Measurements from ENCODE around the gene CHMP5.

Gene CHMP5

DNA sequence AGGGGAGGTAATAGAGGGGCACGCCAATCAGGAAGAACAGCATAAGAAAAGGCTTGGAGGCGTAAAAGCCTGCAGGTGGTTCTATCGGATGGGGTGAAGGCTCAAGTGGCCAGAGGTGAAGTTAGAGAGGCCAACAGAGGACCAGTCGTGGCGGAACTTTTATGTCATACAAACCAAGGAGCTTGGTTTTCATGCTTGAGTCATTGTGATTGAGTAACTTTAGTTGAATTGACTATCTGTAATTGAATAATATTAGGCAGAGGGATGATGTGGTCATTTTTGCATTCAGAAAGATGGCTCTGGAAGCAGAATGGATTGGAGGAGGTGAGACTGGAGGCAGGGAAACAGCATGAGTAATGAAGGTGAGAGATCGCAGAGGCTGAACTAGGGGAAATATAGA is 32.0 kb upstream of the CHMP5 start:
- H3K4me1 Mint-ChIP-seq: no peaks in the 10 kb centered on the region
- no peak overlapping the region for H3K27ac Mint-ChIP-seq
- H3K9me3 Mint-ChIP-seq: no peaks in the 10 kb centered on the region
- peaks cover 54% of the 10 kb centered on the region for H3K27me3 Mint-ChIP-seq
- H3K36me3 Mint-ChIP-seq: no peaks in the 10 kb centered on the region
- no peak overlapping the region for H3K4me3 Mint-ChIP-seq
- CTCF ChIA-PET: interaction anchor here (0.9 to 1.8 kb wide), 4 partner anchors 10 to 116 kb away, joined by 3 to 12 read pairs (median 3); no protein-coding TSS in a partner anchor
- no peak for DNase-seq

DNA sequence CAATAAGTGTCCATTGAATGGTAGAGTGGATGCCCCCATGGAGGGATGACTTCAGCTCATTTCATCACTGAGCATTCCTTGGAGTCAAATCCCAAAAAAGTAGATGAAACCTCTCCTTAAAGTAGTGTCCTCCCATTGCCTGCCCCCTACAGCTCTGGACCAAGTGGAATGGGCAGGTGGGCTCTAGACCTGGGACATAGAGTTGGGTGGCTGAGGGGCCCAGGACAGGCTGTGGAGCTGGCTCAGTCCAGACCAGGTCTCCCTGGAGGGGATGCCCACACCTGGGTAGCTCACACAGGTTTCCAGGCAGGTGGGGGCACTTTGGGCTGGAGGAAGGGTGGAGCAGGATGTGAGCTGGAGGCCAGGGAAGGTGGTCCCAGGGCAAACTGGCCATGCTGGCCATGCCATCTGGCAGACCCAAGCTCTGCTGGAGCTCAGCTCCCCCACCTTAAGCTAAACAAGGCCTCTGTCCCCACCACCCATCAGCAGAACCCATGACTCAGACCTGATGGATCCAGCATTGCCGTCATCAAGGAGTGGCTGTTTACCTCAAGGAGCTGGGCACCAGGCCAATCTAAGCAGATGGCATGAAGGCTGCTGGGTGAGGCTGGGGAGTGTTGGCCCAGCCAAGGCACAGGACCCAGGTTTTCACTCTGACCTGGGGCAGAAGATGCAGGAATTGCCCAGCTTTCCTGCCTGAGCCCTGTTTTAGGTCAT is 31.1 kb upstream of the CHMP5 start:
- CTCF ChIA-PET: interaction anchor here (0.9 to 1.8 kb wide), 3 partner anchors 9 to 64 kb away, joined by 3 to 12 read pairs (median 3); no protein-coding TSS in a partner anchor
- H3K4me1 Mint-ChIP-seq: no peaks in the 10 kb centered on the region
- no peak overlapping the region for H3K27ac Mint-ChIP-seq
- H3K9me3 Mint-ChIP-seq: no peaks in the 10 kb centered on the region
- H3K4me3 Mint-ChIP-seq: no peak overlapping the region
- H3K36me3 Mint-ChIP-seq: no peaks in the 10 kb centered on the region
- DNase-seq: no peak
- H3K27me3 Mint-ChIP-seq: peaks cover 45% of the 10 kb centered on the region

DNA sequence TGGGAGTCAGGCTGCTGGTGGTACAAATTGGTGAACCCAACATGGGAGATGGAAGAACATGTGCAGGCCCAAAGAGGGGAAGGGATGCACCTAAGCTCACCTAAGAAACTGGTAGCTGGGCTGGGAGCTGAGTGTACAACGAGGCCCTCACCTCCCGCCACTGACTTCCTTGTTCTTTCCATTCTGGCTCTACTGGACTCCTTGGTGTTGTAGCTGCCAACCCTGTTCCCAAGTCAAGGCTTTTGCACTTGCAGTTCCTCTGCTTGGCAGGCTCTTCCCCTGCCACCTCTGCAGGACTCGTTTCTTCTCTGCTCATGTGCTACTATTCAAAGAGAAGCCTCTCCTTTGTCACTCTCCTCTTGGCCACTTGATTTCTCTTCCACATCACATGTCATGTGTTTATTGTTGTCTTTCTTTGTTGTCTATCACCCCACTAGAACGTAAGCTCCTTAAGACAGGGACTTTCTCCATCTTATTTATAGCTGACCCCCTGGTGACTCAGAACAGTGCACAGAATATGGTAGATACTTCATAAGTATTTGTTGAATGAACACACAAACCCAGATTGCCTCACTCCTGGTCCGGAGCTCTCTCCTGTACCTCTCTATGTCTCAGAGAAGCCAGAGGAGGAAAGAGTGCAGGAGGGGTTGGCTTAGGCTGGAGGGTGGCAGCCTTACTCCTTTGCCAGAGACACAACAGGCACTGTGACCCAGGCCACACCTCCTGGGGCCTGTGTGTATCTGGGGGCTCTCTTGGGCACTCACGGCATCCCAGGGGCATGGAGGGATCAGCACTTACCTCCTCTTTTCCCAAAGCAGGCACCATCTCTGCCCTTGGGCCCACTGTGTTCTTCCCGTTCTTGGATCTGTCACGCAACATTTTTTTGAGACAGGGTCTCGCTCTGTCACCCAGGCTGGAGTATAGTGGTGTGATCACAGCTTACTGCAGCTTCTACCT is 30.1 kb upstream of the CHMP5 start:
- Mint-ChIP-seq H3K27me3 (peaks cover 49% of the 10 kb centered on the region), H3K36me3 (no peaks in the 10 kb centered on the region), H3K9me3 (no peaks in the 10 kb centered on the region), H3K27ac (no peak overlapping the region), H3K4me3 (no peak overlapping the region), H3K4me1 (peaks cover under 1% of the 10 kb centered on the region)
- CTCF ChIA-PET: interaction anchor here (0.9 to 3.5 kb wide), 2 partner anchors 8 kb away, joined by 3 to 16 read pairs; no protein-coding TSS in a partner anchor
- DNase-seq: no peak

DNA sequence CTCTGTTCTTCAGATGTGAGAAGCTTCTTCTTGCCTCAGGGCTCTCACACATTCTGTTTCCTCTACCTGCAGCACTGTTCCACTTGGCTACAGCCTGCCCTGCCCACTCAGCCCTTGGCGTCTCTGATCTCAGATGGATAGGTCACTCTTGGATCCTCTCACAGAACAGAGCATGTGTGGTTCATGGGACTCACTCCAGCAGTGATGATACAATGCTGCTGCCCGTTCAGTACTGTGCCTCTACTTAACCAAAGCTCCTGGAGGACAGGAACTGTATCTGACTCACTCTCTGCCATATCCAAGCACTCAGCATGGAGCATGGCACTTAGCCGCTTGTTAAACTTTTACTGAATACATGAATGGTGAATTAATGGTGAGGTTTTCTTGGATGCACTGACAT is 28.3 kb upstream of the CHMP5 start:
- Mint-ChIP-seq H3K27ac (no peak overlapping the region), H3K4me3 (no peak overlapping the region), H3K27me3 (peaks cover 49% of the 10 kb centered on the region), H3K4me1 (peaks cover 2% of the 10 kb centered on the region), H3K9me3 (no peaks in the 10 kb centered on the region), H3K36me3 (no peaks in the 10 kb centered on the region)
- no peak for DNase-seq
- CTCF ChIA-PET: interaction anchor here (3.5 kb wide), 1 partner anchor 10 kb away, joined by 16 read pairs; no protein-coding TSS in a partner anchor

DNA sequence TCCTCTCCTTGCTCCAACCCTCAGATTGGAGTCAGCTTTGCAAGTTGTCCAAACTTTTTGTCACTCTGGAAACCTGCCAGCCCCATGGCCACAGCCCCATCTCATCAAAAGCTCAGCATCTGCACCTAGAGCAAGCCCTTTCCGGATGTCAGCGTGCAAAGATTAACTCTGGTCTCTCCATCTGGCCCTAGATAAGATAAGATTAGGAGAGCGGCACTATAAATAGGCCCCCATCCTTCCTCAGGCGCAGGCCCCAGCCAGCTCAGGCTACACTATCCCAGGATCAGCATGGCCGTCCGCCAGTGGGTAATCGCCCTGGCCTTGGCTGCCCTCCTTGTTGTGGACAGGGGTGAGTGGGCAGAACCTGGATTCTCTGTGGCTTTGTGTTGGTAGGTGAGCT is 24.9 kb upstream of the CHMP5 start, which contains the start of gene SPINK4:
SPINK4 (plus strand) TSS at position 247 of the 400 bp plus-strand sequence; CDS start at position 289, 42 bp downstream.
- no peak within 1 kb of the TSS for H3K4me3 Mint-ChIP-seq
- no peak within 1 kb of the TSS for H3K27ac Mint-ChIP-seq
- H3K4me1 Mint-ChIP-seq: peaks cover 2% of the 10 kb centered on the region
- peaks cover 37% of the 10 kb centered on the region for H3K27me3 Mint-ChIP-seq
- H3K36me3 Mint-ChIP-seq: no peaks in the 10 kb centered on the region
- DNase-seq: no peak
- CTCF ChIA-PET: interaction anchor here (1.2 to 1.4 kb wide), 2 partner anchors 9 to 14 kb away, joined by 3 to 8 read pairs; no protein-coding TSS in a partner anchor
- no peaks in the 10 kb centered on the region for H3K9me3 Mint-ChIP-seq

DNA sequence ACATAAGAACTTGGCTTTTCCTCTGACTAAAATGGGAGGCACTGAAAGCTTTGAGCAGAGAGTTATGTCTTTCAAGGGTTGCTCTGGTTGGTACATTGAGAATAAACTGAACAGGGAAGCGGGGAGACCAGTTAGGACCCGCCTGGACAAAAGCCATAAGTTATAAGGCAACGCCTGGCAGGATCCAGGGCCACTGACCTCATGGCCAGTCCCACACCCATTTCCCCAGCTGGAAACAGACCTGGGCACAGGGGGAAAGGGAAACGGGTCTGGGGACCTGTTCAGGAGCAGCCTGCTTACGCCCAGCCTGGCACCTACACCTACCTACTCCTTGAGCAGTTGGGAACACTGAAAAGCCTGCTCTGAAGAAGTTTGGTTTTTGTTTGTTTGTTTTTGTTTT is 23.6 kb upstream of the CHMP5 start:
- Mint-ChIP-seq H3K9me3 (no peaks in the 10 kb centered on the region), H3K27ac (no peak overlapping the region), H3K36me3 (no peaks in the 10 kb centered on the region), H3K4me1 (peaks cover 2% of the 10 kb centered on the region), H3K4me3 (no peak overlapping the region), H3K27me3 (peaks cover 26% of the 10 kb centered on the region)
- no peak for DNase-seq
- CTCF ChIA-PET: no interaction called here

DNA sequence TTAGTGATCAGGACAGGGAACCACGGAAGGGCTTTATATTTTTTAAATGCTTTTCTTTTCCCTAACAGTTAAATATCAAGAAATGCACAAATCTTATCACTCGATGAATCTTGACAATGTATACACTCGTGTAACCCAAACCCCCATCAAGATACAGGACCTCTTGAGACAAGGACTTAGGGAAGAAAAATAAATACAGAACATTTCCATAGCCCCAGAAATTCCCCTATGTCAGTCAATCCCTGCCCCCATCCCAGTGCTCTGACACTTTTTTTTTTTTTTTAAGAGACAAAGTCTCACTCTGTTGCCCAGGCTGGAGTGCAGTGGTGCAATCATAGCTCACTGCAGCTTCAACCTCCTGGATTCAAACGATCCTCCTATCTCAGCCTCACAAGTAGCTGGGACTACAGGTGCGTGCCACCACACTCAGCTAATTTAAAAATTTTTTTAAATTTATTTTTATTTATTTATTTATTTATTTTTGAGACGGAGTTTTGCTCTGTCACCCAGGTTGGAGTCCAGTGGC is 22.2 kb upstream of the CHMP5 start:
- Mint-ChIP-seq H3K4me3 (no peak overlapping the region), H3K9me3 (no peaks in the 10 kb centered on the region), H3K27me3 (peaks cover 17% of the 10 kb centered on the region), H3K4me1 (peaks cover 2% of the 10 kb centered on the region), H3K36me3 (peaks cover 4% of the 10 kb centered on the region), H3K27ac (no peak overlapping the region)
- no peak for DNase-seq
- CTCF ChIA-PET: interaction anchor here (0.9 to 1.1 kb wide), 3 partner anchors 9 to 17 kb away, joined by 3 to 5 read pairs (median 3); no protein-coding TSS in a partner anchor

DNA sequence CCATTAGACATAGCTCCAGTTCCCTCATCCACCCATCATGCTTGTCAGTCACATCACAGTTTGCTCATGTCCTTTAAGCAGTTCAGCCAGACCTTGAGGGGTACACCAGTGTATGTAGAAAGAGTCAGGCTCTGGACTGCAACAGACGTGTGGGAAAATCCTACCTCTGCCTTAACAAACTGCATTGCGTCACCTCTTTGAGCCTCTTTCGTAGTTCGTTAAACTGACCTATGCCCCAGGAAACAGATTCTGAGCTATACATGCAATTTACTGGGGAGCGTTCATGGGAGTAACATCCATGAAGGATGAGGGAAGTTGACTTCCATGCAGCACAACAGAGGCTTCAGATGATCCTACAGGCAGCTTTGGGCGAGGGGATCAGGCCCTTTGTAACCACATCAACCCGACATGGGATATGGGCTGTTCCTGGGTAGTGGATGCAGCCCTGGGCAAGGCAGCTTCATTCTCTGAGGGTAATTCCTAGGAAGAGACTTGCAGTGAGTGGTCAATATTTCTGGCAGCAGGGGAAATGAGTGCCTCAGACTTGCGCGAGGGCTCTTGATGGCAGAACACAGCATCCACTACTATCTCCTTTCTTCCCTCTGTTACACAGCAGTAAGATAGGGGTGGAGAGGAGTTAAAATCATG is 20.6 kb upstream of the CHMP5 start:
- CTCF ChIA-PET: no interaction called here

DNA sequence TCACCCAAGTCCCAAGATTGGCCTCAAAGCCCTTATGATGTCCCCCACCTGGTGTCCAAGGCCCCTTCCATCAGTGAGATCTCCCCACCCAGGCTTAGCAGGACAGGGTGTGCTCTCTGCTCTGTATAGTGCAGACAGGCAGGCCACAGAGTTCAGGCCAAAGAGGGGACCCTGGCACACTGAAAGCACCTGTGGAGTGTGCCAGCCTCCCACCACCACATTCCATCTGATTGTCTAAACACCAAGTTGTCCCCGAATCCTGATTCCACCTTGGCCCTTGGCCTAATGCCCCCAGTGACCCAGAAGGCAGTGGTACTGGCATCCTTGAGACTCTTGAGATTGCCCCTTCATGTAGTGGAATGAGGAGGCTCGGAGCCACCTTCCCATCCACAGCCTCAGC is 19.5 kb upstream of the CHMP5 start:
- Mint-ChIP-seq H3K36me3 (peaks cover 7% of the 10 kb centered on the region), H3K4me1 (peaks cover 2% of the 10 kb centered on the region), H3K27ac (no peak overlapping the region), H3K27me3 (peaks cover 8% of the 10 kb centered on the region), H3K4me3 (no peak overlapping the region), H3K9me3 (no peaks in the 10 kb centered on the region)
- DNase-seq: no peak
- CTCF ChIA-PET: no interaction called here

More for the DNA sequence above, 20.6 kb upstream of the CHMP5 start:
- Mint-ChIP-seq H3K27me3 (peaks cover 17% of the 10 kb centered on the region), H3K4me1 (peaks cover 2% of the 10 kb centered on the region), H3K27ac (no peak overlapping the region), H3K4me3 (no peak overlapping the region), H3K36me3 (peaks cover 5% of the 10 kb centered on the region), H3K9me3 (no peaks in the 10 kb centered on the region)
- no peak for DNase-seq

DNA sequence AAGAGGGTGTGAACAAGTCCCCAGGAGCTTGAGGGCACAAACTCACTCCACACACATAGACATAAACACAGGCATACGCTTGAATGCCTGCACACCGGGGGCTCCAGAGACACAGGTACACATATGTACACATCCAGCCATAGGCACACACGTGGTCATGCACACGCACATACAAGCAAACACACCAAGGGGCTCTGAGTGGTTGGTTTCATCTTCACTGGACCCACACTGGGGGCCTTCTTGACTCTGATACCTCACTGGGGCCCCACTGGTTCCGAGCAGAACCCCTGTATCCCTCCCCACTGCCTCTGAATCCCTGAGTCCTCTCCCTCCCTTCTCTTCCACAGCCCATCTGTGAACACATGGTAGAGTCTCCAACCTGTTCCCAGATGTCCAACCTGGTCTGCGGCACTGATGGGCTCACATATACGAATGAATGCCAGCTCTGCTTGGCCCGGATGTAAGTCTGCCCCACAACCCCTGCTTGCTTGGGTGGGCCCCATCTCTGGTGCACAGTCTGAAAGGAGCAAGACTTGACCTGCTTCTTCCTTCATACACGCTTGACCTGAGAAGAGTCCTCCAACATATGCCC is 18.5 kb upstream of the CHMP5 start:
- peaks cover 8% of the 10 kb centered on the region for H3K27me3 Mint-ChIP-seq
- peaks cover 9% of the 10 kb centered on the region for H3K36me3 Mint-ChIP-seq
- H3K9me3 Mint-ChIP-seq: no peaks in the 10 kb centered on the region
- H3K4me1 Mint-ChIP-seq: peaks cover 2% of the 10 kb centered on the region
- H3K27ac Mint-ChIP-seq: no peak overlapping the region
- DNase-seq: no peak
- CTCF ChIA-PET: no interaction called here
- no peak overlapping the region for H3K4me3 Mint-ChIP-seq

DNA sequence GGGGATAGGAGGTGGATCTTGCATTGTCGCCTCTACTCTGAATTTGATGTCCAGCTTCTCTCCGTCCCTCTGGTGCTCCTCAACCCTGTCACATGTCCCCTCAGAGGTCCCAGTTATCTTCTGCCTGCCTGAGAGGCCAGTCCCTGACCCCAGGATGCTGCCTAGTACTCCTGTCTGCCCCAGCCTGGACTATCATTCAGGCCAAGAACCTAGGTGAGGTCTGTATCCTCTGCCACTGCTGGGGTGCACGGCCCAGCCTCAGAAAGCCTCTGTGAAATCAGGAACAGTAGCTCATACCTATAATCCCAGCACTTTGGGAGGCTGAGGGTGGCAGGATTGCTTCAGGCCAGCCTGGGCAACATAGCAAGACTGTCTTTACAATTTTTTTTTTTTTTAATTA is 16.2 kb upstream of the CHMP5 start:
- H3K27ac Mint-ChIP-seq: no peak overlapping the region
- H3K4me3 Mint-ChIP-seq: no peak overlapping the region
- H3K36me3 Mint-ChIP-seq: peaks cover 17% of the 10 kb centered on the region
- no peaks in the 10 kb centered on the region for H3K27me3 Mint-ChIP-seq
- H3K9me3 Mint-ChIP-seq: no peaks in the 10 kb centered on the region
- DNase-seq: no peak
- CTCF ChIA-PET: interaction anchor here (0.5 kb wide), 1 partner anchor 59 kb away, joined by 3 read pairs; no protein-coding TSS in a partner anchor
- peaks cover 2% of the 10 kb centered on the region for H3K4me1 Mint-ChIP-seq

DNA sequence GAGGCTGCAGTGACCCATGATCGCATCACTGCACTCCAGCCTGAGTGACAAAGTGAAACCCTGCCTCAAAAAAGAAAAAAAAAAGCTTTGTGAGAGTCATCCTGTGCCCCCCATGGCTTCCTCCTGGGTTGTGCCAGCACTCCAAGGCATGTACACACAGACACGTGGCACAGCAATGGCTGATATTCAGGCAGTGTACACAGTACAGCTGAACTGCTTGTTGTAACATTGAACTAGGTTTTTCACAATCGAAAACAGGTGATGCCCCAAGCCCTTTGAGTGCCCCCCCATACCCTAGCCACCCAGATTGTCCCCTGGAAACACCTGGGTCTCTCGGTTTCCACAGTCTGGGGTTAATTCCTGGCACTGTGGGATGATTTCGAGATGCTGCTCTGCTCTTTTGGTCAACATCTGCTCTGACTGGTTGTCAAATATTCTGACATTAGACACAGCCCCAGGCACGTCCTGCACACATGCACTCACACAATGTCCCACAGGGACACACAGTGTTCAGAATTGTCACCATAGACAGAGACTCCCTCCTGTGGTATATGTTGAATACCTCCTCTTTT is 15.7 kb upstream of the CHMP5 start:
- peaks cover 2% of the 10 kb centered on the region for H3K4me1 Mint-ChIP-seq
- CTCF ChIA-PET: no interaction called here
- peak overlapping the region; percentile 34 for H3K27ac Mint-ChIP-seq
- no peaks in the 10 kb centered on the region for H3K9me3 Mint-ChIP-seq
- DNase-seq: no peak
- peaks cover 18% of the 10 kb centered on the region for H3K36me3 Mint-ChIP-seq
- no peak overlapping the region for H3K4me3 Mint-ChIP-seq
- H3K27me3 Mint-ChIP-seq: no peaks in the 10 kb centered on the region

DNA sequence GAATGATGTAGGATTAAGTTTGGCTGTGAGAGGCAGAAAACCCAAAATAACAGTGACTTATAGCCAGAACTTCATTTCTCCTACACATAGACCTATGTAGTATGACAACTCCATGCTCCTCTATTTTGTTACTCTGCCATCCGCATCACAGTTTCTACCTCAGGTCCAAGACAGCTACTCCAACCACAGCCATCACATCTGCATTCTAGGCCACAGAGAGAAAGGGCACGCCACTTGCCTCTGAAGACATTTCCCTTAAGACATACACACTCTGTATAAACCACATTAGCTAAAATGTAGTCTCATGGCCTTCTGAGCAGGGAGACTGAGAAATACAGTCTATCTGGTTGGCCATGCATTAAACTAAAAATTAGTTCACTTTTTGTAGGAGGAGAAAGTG is 14.9 kb upstream of the CHMP5 start:
- peaks cover 26% of the 10 kb centered on the region for H3K36me3 Mint-ChIP-seq
- CTCF ChIA-PET: no interaction called here
- no peak overlapping the region for H3K27ac Mint-ChIP-seq
- H3K4me3 Mint-ChIP-seq: no peak overlapping the region
- DNase-seq: no peak
- no peaks in the 10 kb centered on the region for H3K27me3 Mint-ChIP-seq
- H3K4me1 Mint-ChIP-seq: peaks cover 2% of the 10 kb centered on the region
- no peaks in the 10 kb centered on the region for H3K9me3 Mint-ChIP-seq
